H9 (cell line): ENCODE data around the gene TNRC6A. TPM values are rescaled to one million over a fixed set of nuclear protein-coding genes. Genes with fewer than 3 reads are reported as not detected.

ENCODE experiments used
- DNase-seq: peaks from one replicate; pipeline ENCODE4 v3.0.0-alpha.2; 2017
- H2AFZ ChIP-seq: one replicate; pipeline ENCODE4 v1.6.1; 2013; ENCODE audit warnings: mild to moderate bottlenecking, low read length, control low read depth, moderate library complexity
- H2AK5ac ChIP-seq: 2 replicates; pipeline ENCODE4 v1.6.1; 2013; ENCODE audit warnings: low read length, control low read depth, mixed read lengths; ENCODE audit not compliant: insufficient read length
- H2BK120ac ChIP-seq: one replicate; pipeline ENCODE4 v1.6.1; 2013; ENCODE audit warnings: low read depth, mild to moderate bottlenecking, low read length, control low read depth, inconsistent platforms; ENCODE audit not compliant: poor library complexity, severe bottlenecking
- H2BK12ac ChIP-seq: 2 replicates; pipeline ENCODE4 v1.6.1; 2013; ENCODE audit warnings: low read length, control low read depth, mixed read lengths, low read depth; ENCODE audit not compliant: insufficient read length
- H2BK15ac ChIP-seq: 2 replicates; pipeline ENCODE4 v1.6.1; 2013; ENCODE audit warnings: low read depth, low read length, control low read depth
- H2BK20ac ChIP-seq: one replicate; pipeline ENCODE4 v1.6.1; 2013; ENCODE audit warnings: low read depth, mild to moderate bottlenecking, low read length, control low read depth, inconsistent platforms; ENCODE audit not compliant: poor library complexity, severe bottlenecking
- H2BK5ac ChIP-seq: 2 replicates; pipeline ENCODE4 v1.6.1; 2013; ENCODE audit warnings: low read length, control low read depth, mixed read lengths; ENCODE audit not compliant: insufficient read length
- H3K14ac ChIP-seq: 2 replicates; pipeline ENCODE4 v1.6.1; 2013; ENCODE audit warnings: low read length, control low read depth; ENCODE audit not compliant: insufficient read depth
- H3K18ac ChIP-seq: 2 replicates; pipeline ENCODE4 v1.6.1; 2013; ENCODE audit warnings: low read depth, mild to moderate bottlenecking, mixed read lengths, low read length, control low read depth; ENCODE audit not compliant: insufficient read length
- H3K23ac ChIP-seq: 2 replicates; pipeline ENCODE4 v1.6.1; 2013; ENCODE audit warnings: low read length, control low read depth, mixed read lengths, low read depth; ENCODE audit not compliant: insufficient read length
- H3K23me2 ChIP-seq: 2 replicates; pipeline ENCODE4 v1.6.1; 2013; ENCODE audit warnings: low read depth, mild to moderate bottlenecking, mixed read lengths, low read length, control low read depth; ENCODE audit not compliant: insufficient read length, poor library complexity, severe bottlenecking
- H3K27ac ChIP-seq: 2 replicates; pipeline ENCODE4 v1.5.1; 2013; ENCODE audit warnings: low read length, control low read depth, mixed read lengths, low read depth; ENCODE audit not compliant: insufficient read length
- H3K27me3 ChIP-seq: 2 replicates; pipeline ENCODE4 v1.6.1; 2013; ENCODE audit warnings: low read length, control low read depth, inconsistent platforms; ENCODE audit not compliant: insufficient read depth
- H3K4ac ChIP-seq: 2 replicates; pipeline ENCODE4 v1.6.1; 2013; ENCODE audit warnings: low read depth, mild to moderate bottlenecking, control low read depth, inconsistent platforms, low read length, moderate library complexity
- H3K4me1 ChIP-seq: 2 replicates; pipeline ENCODE4 v1.6.1; 2013; ENCODE audit warnings: low read length, control low read depth, inconsistent platforms; ENCODE audit not compliant: insufficient read depth
- H3K4me2 ChIP-seq: 2 replicates; pipeline ENCODE4 v1.6.1; 2013; ENCODE audit warnings: low read length, control low read depth, mixed read lengths; ENCODE audit not compliant: insufficient read length, insufficient read depth
- H3K56ac ChIP-seq: 2 replicates; pipeline ENCODE4 v1.6.1; 2013; ENCODE audit warnings: low read depth, mild to moderate bottlenecking, mixed read lengths, low read length, control low read depth; ENCODE audit not compliant: insufficient read length
- H3K79me1 ChIP-seq: 2 replicates; pipeline ENCODE4 v1.6.1; 2013; ENCODE audit warnings: low read depth, mild to moderate bottlenecking, moderate library complexity, low read length, control low read depth, inconsistent platforms; ENCODE audit not compliant: insufficient read depth, poor library complexity, severe bottlenecking
- H3K79me2 ChIP-seq: 2 replicates; pipeline ENCODE4 v1.6.1; 2013; ENCODE audit warnings: low read length, control low read depth, inconsistent platforms; ENCODE audit not compliant: insufficient read depth
- H3K9ac ChIP-seq: 2 replicates; pipeline ENCODE4 v1.6.1; 2013; ENCODE audit warnings: low read length, control low read depth, mixed read lengths; ENCODE audit not compliant: insufficient read length; ENCODE audit errors: extremely low read depth
- H3K9me3 ChIP-seq: one replicate; pipeline ENCODE4 v1.6.1; 2013; ENCODE audit warnings: low read depth, low read length, inconsistent platforms; ENCODE audit not compliant: control insufficient read depth
- H3T11ph ChIP-seq: one replicate; pipeline ENCODE4 v1.6.1; 2013; ENCODE audit warnings: mild to moderate bottlenecking, low read length, control low read depth, inconsistent platforms
- H4K20me1 ChIP-seq: one replicate; pipeline ENCODE4 v1.6.1; 2013; ENCODE audit not compliant: control insufficient read depth, insufficient read length, insufficient read depth
- H4K5ac ChIP-seq: 2 replicates; pipeline ENCODE4 v1.6.1; 2013; ENCODE audit warnings: low read depth, mild to moderate bottlenecking, mixed read lengths, low read length, control low read depth; ENCODE audit not compliant: insufficient read length
- H4K8ac ChIP-seq: replicated peaks from 2 replicates; pipeline ENCODE4 v1.6.1; 2013; ENCODE audit warnings: low read length, control low read depth, mixed read lengths, low read depth; ENCODE audit not compliant: insufficient read length
- H4K91ac ChIP-seq: 2 replicates; pipeline ENCODE4 v1.6.1; 2013; ENCODE audit warnings: low read depth, mild to moderate bottlenecking, moderate library complexity, mixed read lengths, low read length, control low read depth; ENCODE audit not compliant: insufficient read length
- H3K27ac Mint-ChIP-seq, 3 experiments: 2 replicates in 2 of 3; 3 replicates in 1 of 3; pipeline ENCODE4 v1.8.0; 2020 to 2021; ENCODE audit warnings: mixed read lengths in 3 of 3, mild to moderate bottlenecking in 1 of 3, moderate library complexity in 1 of 3
- H3K27me3 Mint-ChIP-seq: 2 replicates; pipeline ENCODE4 v1.8.0; 2021; ENCODE audit warnings: low read depth, mild to moderate bottlenecking, moderate library complexity, mixed read lengths
- H3K36me3 Mint-ChIP-seq, 3 experiments: 2 replicates in 2 of 3; 3 replicates in 1 of 3; pipeline ENCODE4 v1.8.0; 2020 to 2021; ENCODE audit warnings: low read depth in 3 of 3, mixed read lengths in 3 of 3; ENCODE audit not compliant: insufficient read depth in 1 of 3
- H3K4me1 Mint-ChIP-seq, 2 experiments: 2 replicates each; pipeline ENCODE4 v1.8.0; 2020; ENCODE audit warnings: mixed read lengths in 2 of 2
- H3K4me3 Mint-ChIP-seq, 2 experiments: 2 replicates in 1 of 2; 3 replicates in 1 of 2; pipeline ENCODE4 v1.8.0; 2020 to 2021; ENCODE audit warnings: mild to moderate bottlenecking in 2 of 2, mixed read lengths in 2 of 2, moderate library complexity in 1 of 2
- H3K9me3 Mint-ChIP-seq, 2 experiments: 2 replicates in 1 of 2; 3 replicates in 1 of 2; pipeline ENCODE4 v1.8.0; 2020; ENCODE audit warnings: mild to moderate bottlenecking in 2 of 2, mixed read lengths in 2 of 2, moderate library complexity in 1 of 2
- CTCF ChIP-seq: fragments of 200-600 bp; sonication (generic); conservative IDR thresholded peaks from 3 replicates; pipeline ENCODE4 v1.8.0; 2021; ENCODE audit warnings: antibody characterized with exemption, mild to moderate bottlenecking
- total RNA-seq: library from RNA; stranded (reverse); gene quantifications from 2 replicates; pipeline ENCODE4 v1.2.1, GENCODE V29; 2021

Gene TNRC6A
- total RNA-seq, 1 experiment from 2014 or later = 114 TPM

- H3K23me2 ChIP-seq = no peaks in the 10 kb centered on the region
- no peak overlapping the region for H3K27ac ChIP-seq
- H2BK12ac ChIP-seq = no peak overlapping the region
- no peak overlapping the region for H2BK20ac ChIP-seq
- no peaks in the 10 kb centered on the region for H4K20me1 ChIP-seq
- no peak overlapping the region for H3K56ac ChIP-seq
- Mint-ChIP-seq H3K4me3 (no peak overlapping the region), H3K27me3 (no peaks in the 10 kb centered on the region), H3K36me3 (peaks cover 0 to 15% (median 8%) of the 10 kb centered on the region in 3 experiments; a peak in 6 of 7 replicates), H3K4me1 (peaks cover 50 to 54% of the 10 kb centered on the region in 2 experiments), H3K9me3 (no peaks in the 10 kb centered on the region), H3K27ac (no peak overlapping the region)
- H3K79me1 ChIP-seq = peaks cover 12% of the 10 kb centered on the region
- H2AK5ac ChIP-seq = no peak overlapping the region
- H2BK15ac ChIP-seq = no peak overlapping the region
- H3K23ac ChIP-seq = no peak overlapping the region
- TF ChIP-seq CTCF = no peak
- H3K4ac ChIP-seq = no peak overlapping the region
- no peaks in the 10 kb centered on the region for H3K27me3 ChIP-seq
- H3K4me1 ChIP-seq = no peaks in the 10 kb centered on the region
- no peak overlapping the region for H3K9ac ChIP-seq
- DNase-seq = no peak
- H3K18ac ChIP-seq = no peak overlapping the region
- no peak overlapping the region for H3K4me2 ChIP-seq
- H2AFZ ChIP-seq = no peak overlapping the region
- no peak overlapping the region for H4K5ac ChIP-seq
- H3T11ph ChIP-seq = no peak overlapping the region
- H3K79me2 ChIP-seq = peaks cover 51% of the 10 kb centered on the region
- no peak overlapping the region for H3K14ac ChIP-seq
- H4K91ac ChIP-seq = no peak overlapping the region
- no peak overlapping the region for H4K8ac ChIP-seq
- no peaks in the 10 kb centered on the region for H3K9me3 ChIP-seq
- no peak overlapping the region for H2BK5ac ChIP-seq
- H2BK120ac ChIP-seq = no peak overlapping the region
These were observed 23.5 kb downstream of the TNRC6A start for GRCh38 chr16:24753000-24753399.
